HG02759 (cell line): ENCODE results near the gene HSD17B7.

Experiments
- ATAC-seq: cut with Tn5 transposase; IDR thresholded peaks from one replicate; pipeline ENCODE4 v1.9.1; 2021; ENCODE audit warnings: mild to moderate bottlenecking, moderate library complexity; ENCODE audit not compliant: unreplicated experiment

Gene HSD17B7

GRCh38 chr1:162854245-162854882, 63.9 kb downstream of the HSD17B7 start:
- peak; percentile 89 for ATAC-seq

GRCh38 chr1:162855461-162856150, 65.1 kb downstream of the HSD17B7 start:
- no peak for ATAC-seq

- no peak for ATAC-seq
Measured at GRCh38 chr1:162856260-162856659, 65.8 kb downstream of the HSD17B7 start.

- no peak for ATAC-seq
Measured at GRCh38 chr1:162857850-162858249, 67.3 kb downstream of the HSD17B7 start.

GRCh38 chr1:162859191-162859590, 68.7 kb downstream of the HSD17B7 start:
- ATAC-seq = no peak

GRCh38 chr1:162861101-162861500, 70.6 kb downstream of the HSD17B7 start, which contains the start of gene CCDC190:
CCDC190 (minus strand) TSS chr1:162861175; CDS start chr1:162859646, 1,529 bp downstream.
- no peak for ATAC-seq

- no peak for ATAC-seq
Measured at GRCh38 chr1:162861625-162862024, 71.1 kb downstream of the HSD17B7 start.
